Astrocyte (in vitro differentiated cells and primary cell): Measurements from ENCODE around the gene HVCN1.

ENCODE experiments used
- EZH2 ChIP-seq: IDR thresholded peaks from 2 replicates; pipeline ENCODE4 v1.6.1; 2012; ENCODE audit warnings: mild to moderate bottlenecking, low read length, inconsistent platforms; ENCODE audit not compliant: insufficient read depth
- TF ChIP-seq, protein P1 (sequence below): IDR thresholded peaks from 2 replicates; pipeline ENCODE4 v1.5.1; 2011; ENCODE audit warnings: low read depth, mild to moderate bottlenecking, inconsistent platforms, low read length, moderate library complexity; ENCODE audit not compliant: insufficient read depth

DNA sequence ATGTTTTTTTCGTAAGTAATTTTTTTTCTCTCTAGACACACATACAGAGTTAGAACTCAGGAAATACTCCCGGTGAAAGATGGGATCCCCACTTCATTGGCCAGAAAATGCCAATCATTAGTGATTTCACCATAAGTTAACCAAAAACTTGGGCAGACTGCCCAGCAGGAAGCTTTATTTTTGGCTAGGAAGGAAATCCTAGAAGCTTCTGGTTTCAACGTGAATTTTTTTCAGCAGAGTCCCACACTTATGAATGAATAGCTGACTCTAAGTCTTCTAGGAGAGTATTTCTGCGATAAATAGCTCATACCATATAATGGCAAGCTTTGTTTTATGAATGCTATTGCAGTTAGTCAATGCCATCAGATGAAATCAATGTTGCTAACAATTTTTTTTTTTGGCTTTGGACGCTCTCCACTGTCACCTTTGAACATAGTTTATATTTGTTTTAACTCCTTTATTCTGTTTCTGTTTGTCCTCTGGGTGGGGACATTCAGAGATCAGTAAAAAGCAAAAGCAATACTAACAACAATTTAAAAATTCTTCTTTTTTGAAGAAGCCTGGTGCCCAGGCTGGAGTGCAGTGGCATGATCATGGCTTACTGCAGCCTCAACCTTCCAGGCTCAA, 44.3 kb upstream of the HVCN1 start:
- TF ChIP-seq, protein P1, sequence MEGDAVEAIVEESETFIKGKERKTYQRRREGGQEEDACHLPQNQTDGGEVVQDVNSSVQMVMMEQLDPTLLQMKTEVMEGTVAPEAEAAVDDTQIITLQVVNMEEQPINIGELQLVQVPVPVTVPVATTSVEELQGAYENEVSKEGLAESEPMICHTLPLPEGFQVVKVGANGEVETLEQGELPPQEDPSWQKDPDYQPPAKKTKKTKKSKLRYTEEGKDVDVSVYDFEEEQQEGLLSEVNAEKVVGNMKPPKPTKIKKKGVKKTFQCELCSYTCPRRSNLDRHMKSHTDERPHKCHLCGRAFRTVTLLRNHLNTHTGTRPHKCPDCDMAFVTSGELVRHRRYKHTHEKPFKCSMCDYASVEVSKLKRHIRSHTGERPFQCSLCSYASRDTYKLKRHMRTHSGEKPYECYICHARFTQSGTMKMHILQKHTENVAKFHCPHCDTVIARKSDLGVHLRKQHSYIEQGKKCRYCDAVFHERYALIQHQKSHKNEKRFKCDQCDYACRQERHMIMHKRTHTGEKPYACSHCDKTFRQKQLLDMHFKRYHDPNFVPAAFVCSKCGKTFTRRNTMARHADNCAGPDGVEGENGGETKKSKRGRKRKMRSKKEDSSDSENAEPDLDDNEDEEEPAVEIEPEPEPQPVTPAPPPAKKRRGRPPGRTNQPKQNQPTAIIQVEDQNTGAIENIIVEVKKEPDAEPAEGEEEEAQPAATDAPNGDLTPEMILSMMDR, result no peak
- no peak for TF ChIP-seq EZH2
